ENCODE data around the gene SLC35A5. TPM values are rescaled to one million over a fixed set of nuclear protein-coding genes. Genes with fewer than 3 reads are reported as not detected.

SLC35A5 gene
- total and polyA plus RNA-seq, 9 of the 15 experiments (the other 6 are each of a cell fraction or from before 2014, with no cell fraction given): 4.0 to 13.0 (median 9.7) TPM

GRCh38 chr3:112568642-112569041 is 6.8 kb downstream of the SLC35A5 start (continued):
- TF ChIP-seq CUX1 (CRISPR knock-in tag; IDR thresholded peaks at IDR 0.05) (no peak), ZKSCAN3 (CRISPR knock-in tag; IDR thresholded peaks at IDR 0.05) (no peak), ETV6 (IDR thresholded peaks at IDR 0.05; ENCODE audit: borderline replicate concordance in 1 of 2, low read depth in 2 of 2, low read length in 1 of 2) (no peak), ETV6 (CRISPR knock-in tag; IDR thresholded peaks at IDR 0.05; ENCODE audit: borderline replicate concordance) (no peak), RBM39 (optimal IDR thresholded peaks at IDR 0.05; ENCODE audit: low read depth, low read length) (no peak), NR1H2 (CRISPR knock-in tag; IDR thresholded peaks at IDR 0.05) (no peak), CBFB (CRISPR knock-in tag; IDR thresholded peaks at IDR 0.05) (no peak), SMC3 (conservative IDR thresholded peaks at IDR 0.05; ENCODE audit: insufficient read depth, low read depth, low read length) (no peak), SRF (CRISPR knock-in tag; IDR thresholded peaks at IDR 0.05) (no peak)

All from K562 (cell line).